HT-29 (cell line): ENCODE results near the gene CORO2A. TPM values are rescaled to one million over a fixed set of nuclear protein-coding genes. Genes with fewer than 3 reads are reported as not detected.
"Not testable (repeated sequence)": the region's sequence is repeated elsewhere in the genome, so short reads cannot be mapped to it uniquely, and the experiment has no call there.

ENCODE experiments used
- DNase-seq: peaks from one replicate; pipeline ENCODE4 v3.0.0-alpha.2; 2015; ENCODE audit warnings: low spot score
- total RNA-seq: library from RNA; depleted of rRNA; stranded (reverse); fragments of >200 nt; shearing (Covaris generic); gene quantifications from 2 replicates; pipeline ENCODE4 v1.2.3, GENCODE V29; 2014

CORO2A gene
- total RNA-seq, 1 experiment from 2014 or later: 23.6 TPM

DNA sequence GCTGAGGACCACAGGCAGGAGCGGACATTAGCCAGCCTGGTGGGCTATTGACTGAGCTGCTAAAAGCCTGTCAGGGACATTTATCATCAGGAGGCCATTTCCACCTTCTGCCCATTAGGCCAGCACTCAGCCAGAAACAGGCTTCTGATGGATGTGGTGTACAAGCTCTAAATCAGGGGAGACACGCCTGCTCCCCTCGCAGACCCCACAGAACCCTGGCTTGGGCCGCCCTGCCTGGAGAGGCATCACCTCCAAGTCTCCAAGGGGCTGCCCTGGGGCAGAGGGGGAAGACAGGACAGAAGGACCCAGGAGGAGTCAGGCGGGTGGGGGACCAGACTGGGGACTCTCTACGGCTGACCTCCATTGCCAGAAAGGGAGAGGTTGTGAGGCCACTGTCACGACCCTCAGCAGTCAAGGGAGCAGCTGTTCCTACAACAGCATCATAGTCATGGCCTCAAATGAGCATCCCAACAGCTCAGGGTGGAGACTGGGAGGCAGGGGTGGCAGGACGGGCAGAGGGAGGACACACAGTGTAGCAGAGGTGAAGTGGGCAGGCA, 49.4 kb downstream of the CORO2A start:
- no peak for DNase-seq

DNA sequence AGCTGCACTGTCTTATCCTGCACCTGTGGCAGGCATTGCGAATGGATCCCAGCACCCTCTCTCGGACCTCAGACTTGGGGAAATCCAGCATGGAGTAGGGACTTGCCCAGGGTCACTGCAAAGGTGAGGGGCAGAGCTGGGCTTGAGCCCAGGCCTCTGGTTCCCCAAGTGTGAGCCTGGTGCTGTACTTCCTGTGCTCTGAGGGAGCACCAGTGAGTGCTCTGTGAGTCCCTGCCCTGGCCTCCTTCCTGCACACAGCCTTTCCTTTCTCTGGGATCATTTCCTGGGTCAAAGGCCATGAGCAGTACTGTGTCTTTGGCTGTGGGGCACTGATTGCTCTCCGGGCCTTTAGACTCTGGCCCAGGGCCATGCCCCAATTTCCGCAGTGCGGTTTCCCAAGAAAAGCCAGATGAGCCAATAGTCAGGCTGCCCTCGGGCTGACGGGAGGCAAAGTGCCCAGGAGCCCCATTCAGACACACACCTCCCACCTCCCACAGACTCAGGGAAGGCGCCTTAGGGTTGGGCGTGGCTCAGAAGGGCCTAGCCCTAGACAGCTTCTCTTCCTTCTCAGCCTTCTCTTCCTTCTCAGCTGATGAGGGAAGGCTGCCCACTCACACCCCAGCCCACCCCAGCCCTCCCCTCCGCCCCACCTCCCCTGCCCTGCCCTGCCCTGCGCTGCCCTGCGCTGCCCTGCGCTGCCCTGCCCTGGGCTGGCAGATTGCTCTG, 50.1 kb downstream of the CORO2A start:
- peak; percentile 82 for DNase-seq

DNA sequence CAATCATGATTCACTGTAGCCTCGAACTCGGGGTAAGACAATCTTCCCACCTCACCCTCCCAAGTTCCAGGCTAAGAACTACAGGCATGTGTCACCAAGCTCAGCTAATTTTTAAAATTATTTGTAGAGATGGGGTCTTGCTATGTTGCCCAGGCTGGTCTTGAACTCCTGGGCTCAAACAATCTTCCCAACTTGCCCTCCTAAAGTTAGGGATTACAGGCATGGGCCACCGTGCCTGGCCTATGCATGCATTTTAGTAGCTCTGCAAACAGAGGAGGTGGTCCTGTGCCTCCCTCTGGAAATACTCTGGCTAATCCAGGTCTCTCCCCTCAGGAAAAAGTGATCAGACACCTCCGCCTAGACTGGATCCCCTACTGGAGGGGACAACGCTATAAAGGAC, 51.9 kb downstream of the CORO2A start:
- DNase-seq: no peak

DNA sequence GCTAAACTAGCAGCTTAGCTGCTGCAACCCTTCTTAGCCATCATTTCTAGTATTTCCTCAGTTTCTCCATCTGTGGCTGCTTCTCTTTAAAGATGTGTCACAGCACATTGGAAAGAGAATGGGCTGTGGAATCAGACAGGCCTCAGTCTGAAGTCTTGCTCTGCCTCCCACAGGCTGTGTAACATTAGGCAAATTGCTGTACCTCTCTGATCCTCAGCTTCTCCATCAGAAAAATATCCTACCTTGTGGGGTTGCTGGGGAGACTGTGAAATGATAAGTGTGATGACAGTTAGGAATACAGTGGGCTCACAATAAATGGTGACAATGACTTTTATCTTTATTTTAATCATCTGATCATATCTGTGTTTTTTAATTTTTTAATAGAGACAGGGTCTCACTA, 55.9 kb downstream of the CORO2A start:
- DNase-seq: no peak

DNA sequence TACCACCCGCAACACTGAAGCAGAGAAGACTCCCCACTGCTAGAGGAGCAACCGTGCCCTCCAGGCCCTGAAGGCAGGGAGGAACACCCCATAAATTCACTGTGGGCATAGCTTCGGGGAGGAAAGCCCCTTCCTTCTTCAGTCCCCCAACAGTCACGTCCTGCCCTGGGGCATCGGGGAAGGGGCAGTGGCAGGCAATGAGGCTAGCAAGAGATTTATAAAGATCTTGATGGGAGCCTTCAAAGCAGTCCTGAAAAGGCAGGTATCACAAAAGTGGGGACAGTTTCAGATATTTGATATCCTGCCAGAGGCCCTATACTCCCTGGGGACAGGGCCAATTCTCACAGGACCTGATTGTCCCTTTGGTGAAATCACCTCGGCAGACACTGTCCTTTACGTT, 56.5 kb downstream of the CORO2A start:
- DNase-seq: no peak

DNA sequence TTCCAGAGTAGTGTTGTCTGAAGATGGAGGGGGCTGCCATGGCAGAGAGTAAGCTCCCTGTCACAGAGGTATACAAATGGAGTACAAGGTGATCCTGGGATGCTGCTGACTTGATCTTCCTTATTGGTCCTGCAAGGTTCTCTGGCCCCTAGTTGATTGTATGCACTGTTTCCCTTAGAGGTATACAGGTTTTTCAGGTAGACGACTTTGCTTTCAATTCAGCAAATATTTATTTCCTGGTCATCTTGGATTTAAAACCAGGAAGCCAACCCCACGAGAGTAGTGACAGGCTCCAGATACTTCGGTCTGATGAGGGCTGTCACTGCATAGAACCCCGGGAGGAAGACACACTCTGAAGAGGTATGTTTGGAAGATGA, 56.9 kb downstream of the CORO2A start:
- no peak for DNase-seq

DNA sequence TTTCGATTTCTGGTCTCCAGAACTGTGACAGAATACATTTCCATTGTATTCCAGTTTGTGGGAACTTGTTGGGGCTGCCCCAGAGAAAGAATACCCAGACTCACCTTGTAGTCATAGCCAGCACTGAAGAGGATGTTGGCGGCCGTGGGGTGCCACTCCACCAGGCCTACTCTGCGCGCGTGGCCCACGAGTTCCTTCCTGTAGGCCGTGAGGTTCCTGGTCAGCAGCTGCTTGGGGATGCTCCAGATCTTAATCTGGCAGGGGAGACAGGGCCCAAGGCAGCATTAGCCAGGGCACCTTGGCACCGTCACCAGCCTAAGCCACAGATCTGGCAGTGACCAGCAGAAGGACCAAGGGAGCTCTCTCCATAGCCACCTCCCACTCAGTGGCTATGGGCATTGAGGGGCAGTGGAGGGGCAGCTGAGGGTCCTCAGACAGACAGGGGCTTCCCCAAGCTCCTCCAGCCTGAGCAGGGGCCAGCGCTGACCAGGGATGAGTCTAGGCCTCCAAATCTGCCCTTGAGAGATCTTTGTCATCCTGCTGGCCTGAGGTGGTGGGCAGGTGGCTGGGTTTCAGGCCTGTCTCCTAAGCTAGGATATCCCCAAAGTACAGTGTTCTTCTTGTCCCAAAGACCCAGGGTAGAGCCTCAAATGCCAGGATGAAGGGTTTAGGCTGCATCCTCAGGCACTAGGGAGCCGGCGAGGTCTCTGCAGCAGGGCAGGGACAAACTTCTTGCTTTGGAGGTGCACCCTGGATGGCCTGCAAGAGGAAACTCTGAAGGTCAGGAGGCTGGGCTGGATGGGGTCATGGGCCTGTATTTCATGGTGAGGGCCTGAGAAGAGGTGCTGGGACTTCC, 57.5 kb downstream of the CORO2A start:
- DNase-seq: no peak

DNA sequence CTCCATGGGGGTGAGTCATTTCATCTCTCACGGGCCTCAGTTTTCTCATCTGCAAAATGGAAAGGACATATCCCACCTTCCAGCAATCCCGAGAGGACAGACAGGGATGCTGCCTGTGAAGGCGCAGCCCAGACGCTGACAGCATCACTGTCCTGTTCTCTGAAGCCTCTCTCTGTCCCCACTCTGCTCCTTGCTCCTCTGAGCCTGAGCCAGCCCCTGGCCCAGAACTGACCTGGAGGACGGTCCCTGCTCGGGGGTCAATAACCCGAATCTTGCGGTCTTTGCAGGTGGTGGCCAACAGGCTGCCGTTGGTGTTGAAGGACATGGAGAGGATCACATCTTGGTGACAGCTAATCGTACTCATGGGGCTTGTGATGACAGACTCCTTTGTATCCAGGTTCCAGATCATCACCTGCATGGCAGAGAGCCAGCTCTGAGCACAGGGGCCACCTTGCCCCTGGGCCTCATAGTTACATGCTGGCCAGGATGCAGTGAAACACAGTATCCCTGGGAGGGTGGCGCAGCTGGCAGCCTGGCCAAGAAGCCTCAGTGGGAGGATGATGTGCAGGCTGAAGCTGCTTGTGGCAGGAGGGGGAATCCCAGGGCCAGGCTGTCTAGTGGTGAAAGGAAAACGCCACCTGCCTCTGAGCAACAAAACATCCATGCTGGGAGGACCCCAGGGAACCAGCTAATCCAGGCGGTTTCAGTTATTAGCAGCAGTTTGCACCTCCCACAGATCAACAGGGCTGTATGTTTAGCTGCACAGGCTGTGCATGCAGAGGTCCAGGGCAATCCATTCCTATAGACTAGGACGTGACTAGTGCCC, 59.4 kb downstream of the CORO2A start:
- DNase-seq: no peak

DNA sequence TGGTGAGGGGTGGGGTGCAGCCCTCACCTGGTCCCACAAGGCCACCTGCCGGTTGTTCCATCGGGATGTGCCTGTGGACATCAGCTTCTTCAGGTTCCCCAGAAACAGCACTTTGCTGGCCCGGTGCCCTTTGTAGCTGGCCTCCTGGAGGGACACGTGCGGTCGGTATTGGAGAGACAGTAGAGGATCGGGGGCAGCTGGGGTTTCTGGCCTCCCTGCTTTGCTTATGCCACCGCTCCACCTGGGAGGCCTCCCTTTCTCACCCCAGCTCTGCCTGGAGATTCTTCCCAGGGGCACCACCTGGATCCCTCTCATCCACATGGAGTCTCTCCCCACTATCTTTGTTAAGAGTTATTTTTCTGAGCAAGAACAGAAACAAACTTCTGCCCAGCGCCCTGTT, 60.3 kb downstream of the CORO2A start:
- no peak for DNase-seq

DNA sequence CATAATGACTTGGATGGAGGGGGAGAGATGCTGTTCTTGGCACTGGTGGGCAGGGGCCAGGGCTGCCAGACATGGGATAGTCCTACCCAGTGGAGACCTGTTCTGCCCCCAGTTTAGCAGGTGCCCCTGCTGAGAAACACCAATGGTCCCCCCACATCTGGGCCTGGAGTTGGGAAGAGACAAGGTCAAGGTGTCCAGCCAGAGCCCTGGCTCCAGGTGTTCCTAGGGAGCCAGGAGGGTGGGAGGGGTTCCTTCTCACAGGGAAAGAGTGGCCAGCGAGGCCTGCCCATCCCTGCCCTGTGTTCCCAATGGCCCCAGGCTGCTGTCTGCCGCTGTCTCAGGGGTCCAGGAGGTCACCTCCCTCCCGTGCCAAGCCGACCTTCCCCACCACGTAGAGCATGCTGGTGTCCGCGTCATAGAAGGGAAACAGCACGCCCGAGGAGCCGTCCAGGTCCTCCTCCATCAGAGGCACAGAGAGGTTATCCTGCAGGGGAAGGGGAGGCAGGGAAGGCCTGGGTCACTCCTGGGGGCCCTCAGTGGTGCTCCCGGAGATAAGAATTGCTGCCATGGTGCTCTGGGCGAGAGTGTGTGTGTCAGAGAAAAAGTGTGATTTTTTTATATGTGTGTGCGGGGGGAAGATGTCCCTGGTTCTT, 61.7 kb downstream of the CORO2A start:
- no peak for DNase-seq

DNA sequence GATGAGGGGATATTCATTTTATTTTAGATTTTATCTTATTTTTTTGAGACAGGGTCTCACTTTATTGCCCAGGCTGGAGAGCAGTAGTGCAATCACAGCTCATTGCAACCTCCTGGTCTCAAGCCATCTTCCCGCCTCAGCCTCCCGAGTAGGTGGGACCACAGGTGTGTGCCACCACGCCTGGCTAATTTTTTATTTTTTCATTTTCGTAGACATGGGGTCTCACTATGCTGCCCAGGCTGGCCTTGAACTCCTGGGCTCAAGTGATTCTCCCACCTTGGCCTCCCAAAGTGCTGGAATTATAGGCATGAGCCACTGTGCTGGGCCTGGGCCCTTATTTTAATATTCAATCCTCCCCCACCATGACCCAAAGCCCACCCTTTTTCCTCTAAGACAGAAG, 62.4 kb downstream of the CORO2A start:
- not testable (repeated sequence) for DNase-seq

DNA sequence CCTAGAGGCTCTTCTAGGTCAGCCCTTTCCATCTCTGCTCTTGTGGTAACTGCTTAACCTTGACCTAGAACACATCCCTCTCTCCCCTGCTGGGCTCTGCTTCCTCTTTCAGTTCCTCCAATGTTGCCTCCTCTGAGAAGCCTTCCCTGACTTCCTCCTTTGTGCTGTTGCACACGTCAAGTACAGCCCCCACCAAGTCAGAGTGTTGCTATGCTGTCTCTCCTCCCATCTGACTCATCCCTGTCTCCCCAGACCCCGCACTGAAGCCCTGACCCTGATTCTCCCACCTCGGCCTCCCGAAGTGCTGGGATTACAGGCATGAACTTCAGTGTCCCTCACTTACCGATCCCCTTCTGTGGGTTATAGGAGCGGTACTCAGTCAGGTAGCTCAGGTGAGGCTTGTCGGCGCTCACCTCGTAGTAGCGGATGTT, 63.0 kb downstream of the CORO2A start:
- no peak for DNase-seq

DNA sequence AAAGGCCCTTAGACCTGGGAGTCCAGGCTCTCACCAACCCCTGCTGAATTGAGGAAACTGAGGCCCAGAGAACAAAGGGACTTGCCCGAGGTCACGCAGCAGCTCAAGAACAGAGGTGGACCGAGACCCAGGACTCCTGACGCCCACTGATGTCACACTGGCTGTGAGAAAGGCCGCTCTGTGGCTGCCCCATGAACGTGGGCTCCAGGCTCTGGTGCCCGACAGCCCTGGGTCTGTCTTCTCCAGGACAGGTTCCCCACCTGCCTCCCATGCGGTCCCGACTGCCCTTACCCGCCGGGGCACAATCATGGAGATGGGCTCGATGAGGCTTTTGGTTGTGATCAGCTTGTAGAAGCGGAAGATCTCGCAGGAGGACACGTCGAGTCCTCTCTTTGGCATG, 64.1 kb downstream of the CORO2A start:
- no peak for DNase-seq

DNA sequence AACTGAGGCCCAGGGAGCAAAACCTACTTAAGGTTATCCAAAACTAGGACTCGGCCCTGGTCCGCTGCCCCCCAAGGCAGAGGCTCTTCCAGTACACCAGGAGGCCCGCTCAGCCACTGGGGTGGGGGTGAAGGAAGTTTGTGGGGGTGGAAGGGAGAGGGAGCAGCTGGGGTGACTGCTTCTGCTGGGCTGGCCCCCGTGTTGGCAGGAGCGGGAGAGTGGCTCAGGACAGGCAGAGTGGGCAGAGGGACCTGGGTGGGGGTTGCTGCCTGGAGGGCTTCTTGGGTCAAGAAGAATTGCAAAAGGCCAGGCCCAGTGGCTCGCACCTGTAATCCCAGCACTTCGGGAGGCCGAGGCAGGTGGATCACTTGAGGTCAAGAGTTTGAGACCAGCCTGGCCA, 65.2 kb downstream of the CORO2A start:
- no peak for DNase-seq

DNA sequence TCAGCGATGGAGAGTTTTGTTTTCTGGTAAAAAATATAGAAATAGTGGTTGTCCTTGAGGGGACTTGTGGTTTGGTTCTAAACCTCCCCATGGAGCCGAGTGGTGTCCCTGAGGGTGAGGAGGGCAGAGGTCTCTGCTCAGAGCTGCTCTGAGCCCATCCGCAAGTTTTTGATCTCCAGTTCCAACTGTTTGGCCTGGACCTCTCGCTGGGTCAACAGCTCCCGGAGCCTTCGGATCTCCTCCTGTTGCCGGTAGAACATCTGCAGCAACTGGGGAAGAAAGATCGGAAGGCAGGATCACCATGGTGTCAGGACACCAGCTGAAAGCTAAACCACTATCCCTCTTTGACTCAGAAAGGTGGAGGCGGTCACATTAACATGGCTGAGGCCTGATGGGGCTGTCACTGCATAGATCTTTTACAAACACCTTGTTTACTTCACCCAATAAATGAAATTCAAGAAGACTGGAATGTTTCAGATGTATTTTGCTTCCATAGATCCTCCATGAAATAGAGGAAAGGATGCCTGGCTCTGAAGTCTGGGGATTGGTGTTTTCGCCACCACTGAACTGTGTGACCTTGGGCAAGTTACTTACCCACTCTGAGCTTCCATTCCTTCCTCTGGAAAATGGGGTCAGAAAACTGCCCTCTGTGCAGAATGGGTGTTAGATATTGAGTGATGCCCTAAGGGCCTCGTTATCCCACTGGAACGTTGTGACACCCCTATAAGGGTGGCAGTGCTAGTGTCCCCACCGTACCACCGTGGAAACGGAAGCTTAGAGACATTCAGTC, 67.6 kb downstream of the CORO2A start:
- DNase-seq: no peak

DNA sequence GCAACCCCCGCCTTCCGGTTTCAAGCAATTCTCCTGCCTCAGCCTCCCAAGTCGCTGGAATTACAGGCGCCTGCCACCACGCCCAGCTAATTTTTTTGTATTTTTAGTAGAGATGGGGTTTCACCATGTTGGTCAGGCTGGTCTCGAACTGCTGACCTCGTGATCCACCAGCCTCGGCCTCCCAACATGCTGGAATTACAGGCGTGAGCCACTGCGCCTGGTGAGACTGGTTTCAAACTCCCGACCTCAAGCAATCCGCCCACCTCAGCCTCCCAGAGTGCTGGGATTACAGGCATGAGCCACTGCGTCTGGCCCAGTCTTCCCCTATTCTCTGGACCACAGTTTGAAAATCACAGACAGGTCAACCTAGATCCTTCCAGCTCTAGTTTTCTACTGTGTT, 68.3 kb downstream of the CORO2A start:
- DNase-seq: not testable (repeated sequence)

DNA sequence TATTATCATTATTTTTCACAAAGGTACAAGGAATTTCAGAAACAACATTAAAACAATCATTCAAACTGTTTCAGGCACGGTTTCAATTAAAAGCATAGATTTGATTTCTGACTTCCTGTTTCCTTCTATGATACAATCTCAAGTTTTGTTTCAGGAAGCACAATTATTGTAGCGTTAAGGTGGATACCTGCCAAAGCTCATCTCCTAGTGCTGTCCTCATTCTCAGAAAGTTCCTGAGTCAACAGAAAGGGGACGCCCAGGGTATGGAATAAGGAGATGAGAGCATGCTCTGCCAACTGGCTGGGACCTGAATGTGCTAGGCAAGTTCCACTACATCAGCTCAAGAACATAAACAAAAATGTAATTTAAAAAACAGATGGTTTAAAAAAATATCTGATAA, 71.4 kb downstream of the CORO2A start:
- peak; percentile 77 for DNase-seq

DNA sequence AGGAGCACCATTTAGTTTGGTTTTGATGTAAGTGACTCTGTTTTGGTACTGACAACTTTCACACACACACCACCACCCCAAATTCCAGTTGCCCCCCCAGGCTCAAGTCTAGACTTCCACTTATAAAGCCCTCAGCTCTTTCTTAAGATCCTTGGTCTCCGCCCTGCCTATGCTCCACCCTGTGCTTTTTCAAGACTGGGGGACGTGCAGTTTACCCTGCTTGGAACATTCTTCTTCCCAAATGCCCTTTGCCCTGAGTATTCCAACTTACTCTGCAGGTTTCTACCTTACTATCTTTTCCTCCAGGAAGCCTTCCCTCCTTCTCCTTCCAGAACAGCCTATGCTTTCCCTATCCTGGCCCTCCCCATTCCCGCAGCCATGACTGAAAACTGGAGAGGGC, 72.0 kb downstream of the CORO2A start:
- DNase-seq: peak; percentile 70

DNA sequence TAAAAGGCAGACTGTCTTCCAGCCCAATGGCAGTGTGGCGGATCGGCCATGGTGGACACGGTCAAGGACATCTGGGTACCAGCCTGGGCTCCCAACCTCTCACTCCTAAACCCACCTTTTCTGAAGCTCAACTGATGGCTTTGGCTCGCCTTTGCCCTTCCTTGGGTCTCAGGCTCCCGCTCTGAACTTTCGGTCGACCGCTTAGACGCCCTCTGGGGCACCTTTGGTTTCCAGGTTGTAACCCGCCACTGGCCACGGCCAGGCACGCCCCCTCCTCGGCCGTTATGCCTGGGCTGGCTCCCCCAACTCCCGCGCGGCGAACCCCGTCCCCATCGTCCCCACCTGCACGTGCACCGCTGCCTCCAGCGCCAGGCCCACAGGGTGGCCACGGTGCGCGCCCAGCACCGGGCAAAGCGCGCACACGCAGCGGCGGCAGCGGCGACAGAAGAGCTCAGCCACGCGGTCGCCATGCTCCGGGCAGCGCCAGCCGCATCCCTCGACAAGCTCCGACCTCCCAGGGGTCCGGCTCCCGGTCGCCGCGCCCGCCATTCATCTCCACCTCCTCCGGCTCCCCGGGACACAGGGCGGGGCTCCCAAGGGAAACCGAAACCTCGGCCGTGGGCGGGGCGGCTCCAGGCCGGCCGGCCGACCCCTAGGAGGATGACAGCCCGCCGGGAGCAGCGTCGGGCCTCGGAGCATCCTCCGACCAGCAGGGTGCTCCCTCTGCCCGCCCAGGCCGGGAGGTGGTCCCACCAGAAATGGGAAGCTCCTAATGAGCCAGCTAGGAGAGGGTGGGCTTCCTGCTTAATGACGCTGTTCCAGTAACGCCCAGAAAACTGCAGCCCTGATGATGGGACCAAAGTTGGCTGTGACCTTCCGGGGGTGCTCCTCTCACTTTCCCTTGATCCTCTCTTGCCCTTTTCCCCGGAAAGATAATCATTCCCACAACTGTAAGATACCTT, 73.5 kb downstream of the CORO2A start, which contains the start of gene TRIM14:
Gene TRIM14 (minus strand): TSS at position 583 of the 962 bp plus-strand sequence. CDS start 34 bp downstream, at position 549.
- DNase-seq: peak; percentile 62
